B cell (primary cell): ENCODE measurements around the gene PUM1.

Source experiments
- CTCF ChIP-seq: fragments of 200-600 bp; IDR thresholded peaks from one replicate; pipeline ENCODE4 v1.8.0; 2022; ENCODE audit warnings: antibody characterized with exemption, mild to moderate bottlenecking
- EZH2 ChIP-seq: IDR thresholded peaks from 2 replicates; pipeline ENCODE4 v1.6.1; 2012; ENCODE audit warnings: borderline replicate concordance, low read depth, mild to moderate bottlenecking, moderate library complexity, low read length; ENCODE audit not compliant: insufficient read depth, poor library complexity, severe bottlenecking

DNA sequence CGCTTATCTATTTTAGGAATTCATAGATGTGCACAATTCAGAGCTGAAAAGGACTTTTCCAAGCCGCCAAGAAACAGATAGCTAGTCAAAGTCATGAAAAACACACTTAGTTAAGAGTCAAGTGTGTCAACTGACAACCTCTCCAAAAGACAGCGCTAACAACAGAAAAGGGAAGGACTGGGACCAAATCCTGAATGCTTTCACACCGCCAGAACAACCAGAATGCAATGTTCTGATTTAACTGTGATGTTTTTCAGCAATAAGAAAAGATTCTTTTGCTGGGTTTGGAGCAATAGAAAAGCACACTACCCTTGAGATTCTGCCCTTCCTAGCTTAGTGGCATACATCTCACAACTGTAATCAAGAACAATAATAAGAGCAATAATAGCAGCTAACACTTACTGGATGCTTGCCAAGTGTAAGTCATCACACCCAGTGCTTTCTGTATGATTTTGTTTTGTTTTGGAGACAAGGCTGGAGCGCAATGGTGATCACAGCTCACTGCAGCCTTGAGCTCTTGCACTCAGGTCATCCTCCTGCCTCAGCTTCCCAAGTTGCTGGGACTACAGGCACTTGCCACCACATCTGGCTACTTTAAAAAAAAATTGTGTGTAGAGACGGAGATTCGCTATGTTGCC lies 123.1 kb downstream of the PUM1 start:
- TF ChIP-seq CTCF (no peak), EZH2 (no peak)
